WTC11 (cell line): ENCODE data around the gene CILP2. TPM values are rescaled to one million over a fixed set of nuclear protein-coding genes. Genes with fewer than 3 reads are reported as not detected.

Experiments used
- ATAC-seq: fragments of 200-7000 bp; cut with Tn5 transposase; 2 replicates; pipeline ENCODE4 v1.10.0; 2021; ENCODE audit warnings: mild to moderate bottlenecking, moderate library complexity
- CTCF ChIA-PET: fragments of 300-600 bp; sonication (Branson Sonifier 250); formaldehyde crosslinking; loops from one replicate; lab custom pipeline; 2021; ENCODE audit warnings: antibody characterized with exemption; lab: Charles Lee
- POLR2A ChIA-PET: fragments of 350-600 bp; sonication (Branson Sonifier 250); formaldehyde crosslinking; loops from one replicate; lab custom pipeline; 2021; ENCODE audit warnings: antibody characterized with exemption; lab: Charles Lee
- DNase-seq: peaks from one replicate; pipeline ENCODE4 v3.0.0; 2021; ENCODE audit warnings: low spot score
- H3K27ac Mint-ChIP-seq: 2 replicates; pipeline ENCODE4 v1.8.0; 2021; ENCODE audit warnings: mixed read lengths
- H3K27me3 Mint-ChIP-seq: 2 replicates; pipeline ENCODE4 v1.8.0; 2021; ENCODE audit warnings: low read depth, mild to moderate bottlenecking, moderate library complexity, mixed read lengths
- H3K36me3 Mint-ChIP-seq: 2 replicates; pipeline ENCODE4 v1.8.0; 2021; ENCODE audit warnings: mixed read lengths
- H3K4me1 Mint-ChIP-seq: 2 replicates; pipeline ENCODE4 v1.8.0; 2022; ENCODE audit warnings: mixed read lengths
- H3K4me3 Mint-ChIP-seq: 2 replicates; pipeline ENCODE4 v1.8.0; 2021; ENCODE audit warnings: mild to moderate bottlenecking, moderate library complexity, mixed read lengths
- H3K9me3 Mint-ChIP-seq: 2 replicates; pipeline ENCODE4 v1.8.0; 2021; ENCODE audit warnings: mixed read lengths
- ATF1 ChIP-seq: sonication (generic); formaldehyde crosslinking; IDR thresholded peaks from 2 replicates; pipeline ENCODE4 v1.8.1; 2023; ENCODE audit warnings: mild to moderate bottlenecking, moderate library complexity, missing genetic modification reagents
- CREM ChIP-seq: sonication (generic); formaldehyde crosslinking; IDR thresholded peaks from 2 replicates; pipeline ENCODE4 v1.8.1; 2022; ENCODE audit warnings: mild to moderate bottlenecking, missing genetic modification reagents, moderate library complexity
- E2F1 ChIP-seq: sonication (generic); formaldehyde crosslinking; IDR thresholded peaks from 2 replicates; pipeline ENCODE4 v1.8.0; 2022; ENCODE audit warnings: mild to moderate bottlenecking, missing genetic modification reagents
- E2F5 ChIP-seq: sonication (generic); formaldehyde crosslinking; IDR thresholded peaks from 2 replicates; pipeline ENCODE4 v1.8.1; 2022; ENCODE audit warnings: mild to moderate bottlenecking, moderate library complexity, missing genetic modification reagents
- EMX1 ChIP-seq: fragments of 250-450 bp; sonication (Bioruptor Pico); IDR thresholded peaks from 2 replicates; pipeline ENCODE4 v1.8.0; 2021; ENCODE audit warnings: mild to moderate bottlenecking
- FOXP4 ChIP-seq: sonication (generic); formaldehyde crosslinking; IDR thresholded peaks from 2 replicates; pipeline ENCODE4 v1.8.0; 2022; ENCODE audit warnings: mild to moderate bottlenecking, missing genetic modification reagents
- HMGXB4 ChIP-seq: sonication (generic); formaldehyde crosslinking; IDR thresholded peaks from 2 replicates; pipeline ENCODE4 v1.8.1; 2023; ENCODE audit warnings: mild to moderate bottlenecking, moderate library complexity, missing genetic modification reagents
- IRF2 ChIP-seq: sonication (generic); formaldehyde crosslinking; IDR thresholded peaks from 2 replicates; pipeline ENCODE4 v1.8.0; 2022; ENCODE audit warnings: low read depth, missing genetic modification reagents, borderline replicate concordance
- NFATC4 ChIP-seq: fragments of 250-450 bp; sonication (Bioruptor Pico); IDR thresholded peaks from 2 replicates; pipeline ENCODE4 v1.9.0; 2021; ENCODE audit warnings: mild to moderate bottlenecking
- NFE2L1 ChIP-seq: sonication (generic); formaldehyde crosslinking; IDR thresholded peaks from 2 replicates; pipeline ENCODE4 v1.8.1; 2023; ENCODE audit warnings: missing genetic modification reagents
- NR2C2 ChIP-seq: sonication (generic); formaldehyde crosslinking; IDR thresholded peaks from 2 replicates; pipeline ENCODE4 v1.8.0; 2022; ENCODE audit warnings: mild to moderate bottlenecking, missing genetic modification reagents
- RORB ChIP-seq: fragments of 250-450 bp; sonication (Bioruptor Pico); IDR thresholded peaks from 2 replicates; pipeline ENCODE4 v1.9.0; 2021; ENCODE audit warnings: mild to moderate bottlenecking
- SMAD3 ChIP-seq: sonication (generic); formaldehyde crosslinking; IDR thresholded peaks from 2 replicates; pipeline ENCODE4 v1.8.0; 2022; ENCODE audit warnings: missing genetic modification reagents, mild to moderate bottlenecking, borderline replicate concordance
- SOX15 ChIP-seq: fragments of 250-450 bp; sonication (Bioruptor Pico); IDR thresholded peaks from 2 replicates; pipeline ENCODE4 v1.9.0; 2021; ENCODE audit warnings: mild to moderate bottlenecking
- TCF7 ChIP-seq: sonication (generic); formaldehyde crosslinking; IDR thresholded peaks from 2 replicates; pipeline ENCODE4 v1.8.0; 2022; ENCODE audit warnings: mild to moderate bottlenecking, low read depth, missing genetic modification reagents, moderate library complexity
- TEAD4 ChIP-seq: sonication (generic); formaldehyde crosslinking; IDR thresholded peaks from 2 replicates; pipeline ENCODE4 v1.8.0; 2022; ENCODE audit warnings: mild to moderate bottlenecking, missing genetic modification reagents
- USF2 ChIP-seq: sonication (generic); formaldehyde crosslinking; IDR thresholded peaks from 2 replicates; pipeline ENCODE4 v1.8.1; 2023; ENCODE audit warnings: mild to moderate bottlenecking, missing genetic modification reagents, moderate library complexity
- ZNF121 ChIP-seq: sonication (generic); formaldehyde crosslinking; IDR thresholded peaks from 2 replicates; pipeline ENCODE4 v1.8.0; 2023; ENCODE audit warnings: missing genetic modification reagents
- ZNF219 ChIP-seq: sonication (generic); formaldehyde crosslinking; IDR thresholded peaks from 2 replicates; pipeline ENCODE4 v1.8.0; 2023; ENCODE audit warnings: missing genetic modification reagents, mild to moderate bottlenecking, borderline replicate concordance
- ZNF263 ChIP-seq: sonication (generic); formaldehyde crosslinking; IDR thresholded peaks from 2 replicates; pipeline ENCODE4 v1.8.1; 2022; ENCODE audit warnings: low read depth, mild to moderate bottlenecking, moderate library complexity, missing genetic modification reagents
- ZNF671 ChIP-seq: fragments of 250-450 bp; sonication (Bioruptor Pico); IDR thresholded peaks from 2 replicates; pipeline ENCODE4 v1.8.0; 2021; ENCODE audit warnings: mild to moderate bottlenecking
- total RNA-seq: library from RNA; stranded (reverse); gene quantifications from 3 replicates; pipeline ENCODE4 v1.2.3, GENCODE V29; 2021

The CILP2 gene
- total RNA-seq, 1 experiment from 2014 or later, result 7.9 TPM

GRCh38 chr19:19515642-19516519, 22.2 kb upstream of the CILP2 start, which contains the start of gene NDUFA13 (continued):
- TF ChIP-seq HMGXB4 (CRISPR knock-in tag), result 0 out of 2 replicates have a peak, but pooled peaks have one; percentile 30
- no peak for TF ChIP-seq ZNF219
- TF ChIP-seq FOXP4 (CRISPR knock-in tag), result peak; percentile 27; the same call in 1 of the 2 replicates
- TF ChIP-seq USF2 (CRISPR knock-in tag), result no peak
- no peak for TF ChIP-seq NFATC4 (CRISPR knock-in tag)
- TF ChIP-seq SMAD3 (CRISPR knock-in tag), result no peak
- no peak for TF ChIP-seq NR2C2
- TF ChIP-seq ZNF671 (CRISPR knock-in tag), result no peak
- no peak for TF ChIP-seq E2F1 (CRISPR knock-in tag)
- no peak for TF ChIP-seq IRF2 (CRISPR knock-in tag)
- no peak for TF ChIP-seq SOX15
- TF ChIP-seq ATF1 (CRISPR knock-in tag), result no peak
- TF ChIP-seq E2F5 (CRISPR knock-in tag), result peak; percentile 82; the same call in 1 of the 2 replicates
- no peak for TF ChIP-seq ZNF263 (CRISPR knock-in tag)
- no peak for TF ChIP-seq RORB
- no peak for TF ChIP-seq EMX1
- no peak for TF ChIP-seq TCF7
- TF ChIP-seq CREM (CRISPR knock-in tag), result peak; percentile 89
- peak; percentile 44; the same call in 1 of the 2 replicates for TF ChIP-seq NFE2L1 (CRISPR knock-in tag)

- Mint-ChIP-seq H3K36me3 (peaks cover 20% of the 10 kb centered on the region), H3K4me3 (peak overlapping the region; percentile 90), H3K9me3 (no peaks in the 10 kb centered on the region), H3K27ac (no peak overlapping the region), H3K4me1 (peaks cover 4% of the 10 kb centered on the region; the same call in 1 of the 2 replicates), H3K27me3 (no peaks in the 10 kb centered on the region)
- no peak for ATAC-seq
- TF ChIP-seq ZNF219 (no peak), ZNF121 (CRISPR knock-in tag) (peak; percentile 52; the same call in 1 of the 2 replicates), TEAD4 (no peak)
- CTCF ChIA-PET, result interaction anchor here (1.6 to 2.5 kb wide), 2 partner anchors 37 to 150 kb away, joined by 5 to 12 read pairs; no protein-coding TSS in a partner anchor
- POLR2A ChIA-PET, result no interaction called here
- no peak for DNase-seq
Observed at GRCh38 chr19:19517235-19517619, 20.8 kb upstream of the CILP2 start.
